Heart left ventricle (tissue), 16 donors: Measurements from ENCODE around the gene F7. TPM values are rescaled to one million over a fixed set of nuclear protein-coding genes. Genes with fewer than 3 reads are reported as not detected.

Experiments used
- ATAC-seq, 4 donors: fragments of 200-7000 bp; cut with Tn5 transposase; one replicate each; pipeline ENCODE4 v1.9.1; 2020 to 2022; ENCODE audit warnings: moderate library complexity in 4 of 4, mild to moderate bottlenecking in 3 of 4, moderate number of reproducible peaks in 1 of 4
- DNase-seq, 5 donors: peaks; one replicate each; pipeline ENCODE4 v3.0.0-alpha.2; 2020
- H3K27ac ChIP-seq, 12 donors: fragments of 200-600 bp; sonication (generic) in 4 of 12; one replicate each; pipeline versions ENCODE4 v1.5.0 to v1.8.0; 2016 to 2022; ENCODE audit warnings: mild to moderate bottlenecking in 2 of 12
- H3K27me3 ChIP-seq, 9 donors: fragments of 200-600 bp; sonication (generic) in 2 of 9; one replicate each; pipeline versions ENCODE4 v1.5.1 to v1.8.0; 2016 to 2022; ENCODE audit warnings: mild to moderate bottlenecking in 3 of 9
- H3K36me3 ChIP-seq, 9 donors: fragments of 200-600 bp; sonication (generic) in 2 of 9; one replicate each; pipeline versions ENCODE4 v1.5.0 to v1.8.0; 2018 to 2022; ENCODE audit warnings: mild to moderate bottlenecking in 2 of 9
- H3K4me1 ChIP-seq, 12 donors: fragments of 200-600 bp; sonication (generic) in 4 of 12; one replicate each; pipeline versions ENCODE4 v1.5.0 to v1.8.0; 2016 to 2022; ENCODE audit warnings: mild to moderate bottlenecking in 3 of 12
- H3K4me3 ChIP-seq, 12 donors: fragments of 200-600 bp; sonication (generic) in 4 of 12; one replicate each; pipeline versions ENCODE4 v1.5.0 to v1.8.0; 2017 to 2022; ENCODE audit warnings: mild to moderate bottlenecking in 9 of 12, moderate library complexity in 4 of 12
- H3K9me3 ChIP-seq, 12 donors: fragments of 200-600 bp; sonication (generic) in 4 of 12; one replicate each; pipeline versions ENCODE4 v1.5.0 to v1.8.0; 2016 to 2022; ENCODE audit warnings: mild to moderate bottlenecking in 1 of 12
- POLR2A ChIP-seq, 2 donors: fragments of 450-650 bp; IDR thresholded peaks; one replicate each; pipeline ENCODE4 v1.6.1; 2017; ENCODE audit warnings: antibody characterized with exemption in 2 of 2, mild to moderate bottlenecking in 2 of 2, moderate library complexity in 2 of 2
- WGBS, 4 donors: extraction: QIAGEN DNeasy Blood & Tissue Kit in 2 of 4; methylation state at CpG; one replicate each; pipeline versions ENCODE4 v1.1.5 to v1.1.7; 2013 to 2018; 5-methylcytosine and 5-hydroxymethylcytosine counted together
- intact Hi-C, 10 donors: fragments of 100-400 bp; cut with DNase I; formaldehyde crosslinking; loops; one replicate each; pipeline versions ENCODE4 v1.11.1 to v1.14.2; 2022
- polyA plus RNA-seq, 2 donors: library from polyadenylated mRNA; stranded (reverse); fragments of 200-250 nt; gene quantifications; one replicate each; pipeline ENCODE4 v1.2.3, GENCODE V29; 2013
- total RNA-seq, 9 donors: library from RNA; depleted of rRNA in 2 of 9; stranded (reverse); fragments of >200 nt in 2 of 9; fragmentation: NEBNext Ultra II Directional in 3 of 9; extraction: Animal tissue kit (Norgen Biotek cat#: 25700) in 3 of 9; gene quantifications; one replicate each; pipeline versions ENCODE4 v1.1.0 to v1.2.4, GENCODE V29; 2016 to 2023
- TF ChIP-seq, protein P1 (sequence below), 12 donors: fragments of 200-600 bp; sonication (generic) in 4 of 12; IDR thresholded peaks; one replicate each; pipeline versions ENCODE4 v1.5.0 to v1.8.0; 2018 to 2022; ENCODE audit warnings: antibody characterized with exemption in 12 of 12, mild to moderate bottlenecking in 5 of 12
- donor health status: ischemic (EF 13 %, LVEDD 7.1; RV severe dilation, severe dysfunction).
- donor health status: healthy with polysubstance abuse.
- donor health status: DM: no; HTN: yes; CAD: no.
- donor health status: DM: no; HTN: no; CAD: no.
- donor health status: ischemic (EF 25% LVEDD 6.9; RV normal size, moderate dysfunction).
- donor health status: ischemic (EF 25% LVEDD 5.7; RV mildly dilated, moderate dysfunction).
- donor health status: healthy.
- donor health status: DM: yes; HTN: yes; CAD: no.
- donor health status: ischemic (EF 35%, LVEDD 5.7; RV mildly dilated, moderate dysfunction).
- donor health status: nonischemic (EF 11% LVEDD 7.7; RV severe dilation, severe dysfunction).
- donor health status: DM: yes; HTN: yes; CAD: no.
- donor health status: PGD.
- donor health status: ischemic (EF 29% LVEDD 5.4; RV normal size, mild dysfunction).
- donor health status: nonischemic (EF 23%, LVEDD 6.1; RV moderate dilation, normal function).

Gene F7
- total and polyA plus RNA-seq, 11 donors, result 0.01 to 0.41 (median 0.13) TPM; not detected in 7

DNA sequence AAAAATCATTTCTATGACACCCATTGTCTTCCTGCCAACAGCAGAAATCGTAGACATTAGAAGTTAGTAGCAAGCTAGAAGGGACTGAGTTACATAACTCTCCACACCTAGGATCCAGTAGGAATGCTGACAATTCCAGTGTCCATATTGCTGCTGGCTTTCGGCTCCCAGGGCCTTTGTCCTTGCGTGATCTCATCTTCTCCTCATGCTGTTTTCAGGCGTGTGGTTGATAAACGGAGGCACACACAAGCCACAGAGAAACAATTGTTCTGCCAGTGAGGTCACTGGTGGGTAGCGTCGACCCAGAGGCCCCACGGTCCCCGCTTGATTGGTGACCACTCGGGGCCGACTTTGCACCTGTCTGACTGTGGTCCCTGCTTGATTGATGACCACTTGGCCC is 31.6 kb upstream of the F7 start:
- DNase-seq (peak in 2 of 5 donors; percentile 6 to 18), ATAC-seq (no peak)
- Histone ChIP-seq H3K36me3 (peaks cover 0 to 73% (median 46%) of the 10 kb centered on the region in 9 donors), H3K9me3 (peaks cover 0 to 3% (median 0%) of the 10 kb centered on the region in 12 donors), H3K27ac (no peak overlapping the region), H3K27me3 (no peaks in the 10 kb centered on the region), H3K4me1 (peaks cover 0 to 2% (median 0%) of the 10 kb centered on the region in 12 donors), H3K4me3 (no peak overlapping the region)
- intact Hi-C loops, result no loop called here
- TF ChIP-seq, protein P1, sequence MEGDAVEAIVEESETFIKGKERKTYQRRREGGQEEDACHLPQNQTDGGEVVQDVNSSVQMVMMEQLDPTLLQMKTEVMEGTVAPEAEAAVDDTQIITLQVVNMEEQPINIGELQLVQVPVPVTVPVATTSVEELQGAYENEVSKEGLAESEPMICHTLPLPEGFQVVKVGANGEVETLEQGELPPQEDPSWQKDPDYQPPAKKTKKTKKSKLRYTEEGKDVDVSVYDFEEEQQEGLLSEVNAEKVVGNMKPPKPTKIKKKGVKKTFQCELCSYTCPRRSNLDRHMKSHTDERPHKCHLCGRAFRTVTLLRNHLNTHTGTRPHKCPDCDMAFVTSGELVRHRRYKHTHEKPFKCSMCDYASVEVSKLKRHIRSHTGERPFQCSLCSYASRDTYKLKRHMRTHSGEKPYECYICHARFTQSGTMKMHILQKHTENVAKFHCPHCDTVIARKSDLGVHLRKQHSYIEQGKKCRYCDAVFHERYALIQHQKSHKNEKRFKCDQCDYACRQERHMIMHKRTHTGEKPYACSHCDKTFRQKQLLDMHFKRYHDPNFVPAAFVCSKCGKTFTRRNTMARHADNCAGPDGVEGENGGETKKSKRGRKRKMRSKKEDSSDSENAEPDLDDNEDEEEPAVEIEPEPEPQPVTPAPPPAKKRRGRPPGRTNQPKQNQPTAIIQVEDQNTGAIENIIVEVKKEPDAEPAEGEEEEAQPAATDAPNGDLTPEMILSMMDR (IDR thresholded peaks at IDR 0.05), result no peak
- TF ChIP-seq POLR2A (IDR thresholded peaks at IDR 0.05), result no peak
- WGBS, 4 donors, result 86 to 91% (median 88%) methylated on average over 11 of the region's 11 CpGs

DNA sequence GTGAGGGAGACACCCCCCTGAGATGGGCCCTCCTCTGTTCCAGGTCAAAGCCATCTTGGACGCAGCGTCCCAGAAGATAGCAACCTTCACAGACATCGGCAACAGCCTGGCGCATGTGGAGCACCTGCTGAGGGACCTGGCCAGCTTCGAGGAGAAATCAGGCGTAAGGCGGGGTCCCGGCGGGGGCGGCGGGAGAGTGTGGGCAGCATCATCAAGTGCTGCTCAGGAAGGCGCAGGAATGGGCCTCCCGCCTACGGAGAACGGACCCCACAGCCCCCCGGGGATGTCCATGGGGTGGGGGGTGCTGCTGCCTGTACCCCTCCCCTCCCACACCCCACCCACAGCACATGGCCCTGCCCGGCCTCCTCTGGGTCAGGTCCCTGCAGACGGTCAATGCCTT is 31.2 kb upstream of the F7 start:
- no peaks in the 10 kb centered on the region for H3K27me3 ChIP-seq
- intact Hi-C loops, result no loop called here
- WGBS, 4 donors, result 85 to 95% (median 90%) methylated on average over 8 to 18 of the region's 18 CpGs
- peaks cover 0 to 5% (median 0%) of the 10 kb centered on the region in 12 donors for H3K4me1 ChIP-seq
- DNase-seq (peak in 3 of 5 donors; percentile 12 to 20 (median 18)), ATAC-seq (peak in 1 of 4 donors; percentile 13)
- TF ChIP-seq, protein P1 (IDR thresholded peaks at IDR 0.05), result no peak
- no peak for TF ChIP-seq POLR2A (IDR thresholded peaks at IDR 0.05)
- H3K36me3 ChIP-seq, result peaks cover 0 to 77% (median 50%) of the 10 kb centered on the region in 9 donors
- H3K4me3 ChIP-seq, result no peak overlapping the region
- H3K27ac ChIP-seq, result no peak overlapping the region
- peaks cover 0 to 3% (median 0%) of the 10 kb centered on the region in 12 donors for H3K9me3 ChIP-seq

DNA sequence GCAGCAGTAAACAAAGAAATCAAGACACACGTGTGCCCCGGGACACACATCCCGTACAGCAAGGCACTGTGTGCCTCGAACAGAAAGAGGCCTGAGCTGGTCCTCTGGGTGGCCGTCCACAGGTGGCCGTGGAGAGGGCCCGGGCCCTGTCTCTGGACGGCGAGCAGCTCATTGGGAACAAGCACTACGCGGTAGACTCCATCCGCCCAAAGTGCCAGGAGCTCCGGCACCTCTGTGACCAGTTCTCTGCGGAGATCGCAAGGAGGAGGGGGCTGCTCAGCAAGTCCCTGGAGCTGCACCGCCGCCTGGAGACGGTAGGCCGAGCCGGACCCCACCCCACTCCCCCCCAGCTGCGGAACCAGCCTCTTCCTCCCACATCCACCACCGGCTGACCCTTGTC is 30.7 kb upstream of the F7 start:
- TF ChIP-seq, protein P1 (IDR thresholded peaks at IDR 0.05), result no peak
- TF ChIP-seq POLR2A (IDR thresholded peaks at IDR 0.05), result no peak
- ATAC-seq (peak in 1 of 4 donors; percentile 3), DNase-seq (peak in 3 of 5 donors; percentile 12 to 52 (median 15))
- H3K27ac ChIP-seq, result no peak overlapping the region
- WGBS, 4 donors, result 92 to 94% (median 93%) methylated on average over 19 to 22 of the region's 22 CpGs
- no peaks in the 10 kb centered on the region for H3K27me3 ChIP-seq
- peaks cover 0 to 3% (median 0%) of the 10 kb centered on the region in 12 donors for H3K9me3 ChIP-seq
- intact Hi-C loops, result no loop called here
- H3K4me3 ChIP-seq, result no peak overlapping the region
- H3K4me1 ChIP-seq, result peaks cover 0 to 5% (median 0%) of the 10 kb centered on the region in 12 donors
- peaks cover 0 to 78% (median 49%) of the 10 kb centered on the region in 9 donors for H3K36me3 ChIP-seq

DNA sequence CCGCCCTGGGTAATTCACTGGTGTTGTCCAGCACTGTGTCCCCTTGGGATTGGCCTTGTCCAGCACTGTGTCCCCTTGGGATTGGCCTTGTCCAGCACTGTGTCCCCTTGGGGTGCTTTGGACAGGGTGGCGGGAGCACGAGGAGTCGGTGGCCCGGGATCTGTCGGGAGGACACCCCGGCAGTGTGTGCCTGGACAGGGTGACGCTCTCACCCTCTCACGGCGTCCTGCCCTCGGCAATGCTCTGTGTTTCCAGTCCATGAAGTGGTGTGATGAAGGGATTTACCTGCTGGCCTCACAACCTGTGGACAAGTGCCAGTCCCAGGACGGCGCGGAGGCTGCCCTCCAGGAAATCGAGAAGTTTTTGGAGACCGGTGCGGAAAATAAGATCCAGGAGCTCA is 29.9 kb upstream of the F7 start:
- H3K27ac ChIP-seq, result no peak overlapping the region
- DNase-seq (peak in 3 of 5 donors; percentile 11 to 37 (median 18)), ATAC-seq (no peak)
- no peaks in the 10 kb centered on the region for H3K27me3 ChIP-seq
- no peak overlapping the region for H3K4me3 ChIP-seq
- H3K4me1 ChIP-seq, result peaks cover 0 to 5% (median 0%) of the 10 kb centered on the region in 12 donors
- H3K36me3 ChIP-seq, result peaks cover 0 to 71% (median 41%) of the 10 kb centered on the region in 9 donors
- WGBS, 4 donors, result 96 to 99% (median 97%) methylated on average over 17 of the region's 17 CpGs
- TF ChIP-seq POLR2A (IDR thresholded peaks at IDR 0.05), result no peak
- TF ChIP-seq, protein P1 (IDR thresholded peaks at IDR 0.05), result no peak
- H3K9me3 ChIP-seq, result peaks cover 0 to 3% (median 0%) of the 10 kb centered on the region in 12 donors
- intact Hi-C loops, result no loop called here
